ENCODE results near the gene CCDC174.

CCDC174 gene

GRCh38 chr3:14706096-14706495 lies 54.5 kb downstream of the CCDC174 start:
- DNase-seq, result no peak

- no peak for DNase-seq
These were observed 65.0 kb downstream of the CCDC174 start for GRCh38 chr3:14716591-14716990.

DNA sequence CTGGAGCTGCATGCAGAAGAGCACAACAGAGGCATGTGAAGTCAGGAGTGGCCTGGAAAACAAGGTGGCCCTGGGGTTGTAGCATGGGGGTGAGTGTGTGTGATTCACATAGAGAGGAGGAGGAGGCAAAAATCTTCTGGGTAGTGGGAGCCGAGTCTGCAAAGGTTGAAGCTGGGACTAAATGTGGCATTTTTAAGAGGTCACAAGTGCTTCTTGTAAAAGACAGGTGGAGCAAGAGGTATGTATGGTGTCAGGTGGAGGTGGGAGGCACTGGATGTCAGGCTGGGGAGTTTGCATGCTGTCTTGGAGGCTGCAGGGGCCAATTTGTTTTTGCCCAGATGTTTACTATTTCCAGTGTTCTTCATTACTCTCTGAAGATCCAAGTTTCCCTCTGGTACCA lies 65.7 kb downstream of the CCDC174 start:
- DNase-seq, result no peak

GRCh38 chr3:14718539-14718938 lies 67.0 kb downstream of the CCDC174 start:
- DNase-seq, result no peak

DNA sequence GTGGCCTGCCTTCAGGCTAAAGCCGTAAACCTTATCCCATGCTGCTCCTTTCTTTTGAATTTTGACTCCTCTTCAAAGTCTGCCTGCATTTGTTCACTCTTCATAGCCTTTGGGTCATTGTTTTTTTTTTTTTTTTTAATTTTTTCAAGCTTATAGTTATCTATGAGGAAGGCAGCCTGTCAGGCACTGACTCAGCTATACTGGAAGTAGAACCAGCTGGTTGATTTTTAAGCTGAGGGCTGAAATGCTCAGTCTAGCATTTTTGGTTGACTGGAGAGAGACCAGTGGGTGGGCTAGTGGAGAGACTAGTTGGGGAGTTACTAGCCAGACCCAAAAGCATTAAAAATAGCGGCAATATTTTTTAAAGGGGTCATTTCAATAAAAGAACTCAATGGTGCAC lies 67.4 kb downstream of the CCDC174 start:
- DNase-seq, result no peak

DNA sequence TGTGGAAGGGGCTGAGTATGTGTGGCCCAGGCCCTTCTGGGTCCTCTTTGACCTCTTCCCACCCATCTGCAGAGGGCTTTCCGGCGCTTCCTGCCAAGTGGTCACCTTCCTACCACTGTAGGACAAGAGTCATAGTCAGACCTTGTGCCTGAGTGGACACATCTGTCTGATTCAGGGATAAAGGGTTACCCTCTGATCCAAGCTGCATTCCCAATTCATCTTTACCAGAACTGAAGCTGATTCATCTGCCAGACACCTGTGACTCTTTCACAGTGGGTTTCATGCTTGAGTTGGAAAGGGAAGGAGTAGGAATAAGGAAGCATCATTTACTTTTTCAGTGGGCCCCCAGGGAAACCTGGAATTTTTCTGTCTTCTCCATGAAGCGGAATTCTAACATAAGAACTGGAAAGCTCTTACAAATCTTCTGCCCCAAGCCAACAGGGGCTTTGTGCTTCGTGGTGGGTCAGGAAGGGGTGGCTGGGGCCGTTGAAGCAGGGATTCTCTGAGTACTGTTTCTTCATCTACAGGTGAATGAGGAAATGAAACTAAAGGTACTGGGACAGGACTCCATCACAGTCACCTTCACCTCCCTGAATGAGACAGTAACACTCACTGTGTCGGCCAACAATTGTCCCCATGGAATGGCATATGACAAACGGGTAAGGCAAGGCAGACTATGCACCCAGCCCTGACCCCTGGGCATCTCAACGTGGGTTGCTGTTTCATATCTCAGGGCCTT lies 69.7 kb downstream of the CCDC174 start:
- no peak for DNase-seq
